HEK293T (cell line): ENCODE results near the gene FILIP1.

Experiments
- CTCF ChIA-PET: fragments of 350-600 bp; formaldehyde crosslinking; extraction: SDS; loops from one replicate; lab custom pipeline; 2021; ENCODE audit warnings: antibody characterized with exemption, inconsistent platforms; lab: Yijun Ruan, JAX
- POLR2A ChIA-PET: fragments of 350-600 bp; formaldehyde crosslinking; extraction: SDS; loops from one replicate; lab custom pipeline; 2020; ENCODE audit warnings: antibody characterized with exemption, inconsistent platforms; lab: Yijun Ruan, JAX
- DNase-seq: peaks from one replicate; pipeline ENCODE4 v3.0.0; 2012; ENCODE audit warnings: mixed read lengths; ENCODE audit errors: extremely low spot score
- ARNT ChIP-seq: fragments of 450-650 bp; IDR thresholded peaks from 2 replicates; pipeline ENCODE4 v1.6.1; 2017; ENCODE audit warnings: mild to moderate bottlenecking
- BHLHE40 ChIP-seq: fragments of 450-650 bp; IDR thresholded peaks from 2 replicates; pipeline ENCODE4 v1.6.1; 2016; ENCODE audit warnings: mild to moderate bottlenecking, moderate library complexity, borderline replicate concordance
- CTBP1 ChIP-seq: fragments of 450-650 bp; IDR thresholded peaks from 2 replicates; pipeline ENCODE4 v1.6.1; 2016; ENCODE audit warnings: borderline replicate concordance
- ELF4 ChIP-seq: fragments of 450-650 bp; IDR thresholded peaks from 2 replicates; pipeline ENCODE4 v1.6.1; 2017; ENCODE audit warnings: antibody characterized with exemption
- FOXA1 ChIP-seq: fragments of 450-650 bp; IDR thresholded peaks from 2 replicates; pipeline ENCODE4 v1.6.1; 2016; ENCODE audit warnings: mild to moderate bottlenecking
- FOXK2 ChIP-seq: fragments of 450-650 bp; IDR thresholded peaks from 2 replicates; pipeline ENCODE4 v1.6.1; 2016; ENCODE audit warnings: mild to moderate bottlenecking
- FOXM1 ChIP-seq: fragments of 450-650 bp; IDR thresholded peaks from 2 replicates; pipeline ENCODE4 v1.6.1; 2017; ENCODE audit warnings: mild to moderate bottlenecking, borderline replicate concordance
- HDGF ChIP-seq: fragments of 450-650 bp; IDR thresholded peaks from 2 replicates; pipeline ENCODE4 v1.6.1; 2017; ENCODE audit warnings: antibody characterized with exemption, borderline replicate concordance
- L3MBTL2 ChIP-seq: fragments of 450-650 bp; conservative IDR thresholded peaks from 2 replicates; pipeline ENCODE4 v1.6.1; 2016; ENCODE audit warnings: mild to moderate bottlenecking
- LEF1 ChIP-seq: fragments of 450-650 bp; IDR thresholded peaks from 2 replicates; pipeline ENCODE4 v1.6.1; 2017; ENCODE audit warnings: mild to moderate bottlenecking, borderline replicate concordance
- NFRKB ChIP-seq: fragments of 450-650 bp; IDR thresholded peaks from 2 replicates; pipeline ENCODE4 v1.6.1; 2016; ENCODE audit warnings: mild to moderate bottlenecking, moderate library complexity
- PKNOX1 ChIP-seq: fragments of 450-650 bp; IDR thresholded peaks from 2 replicates; pipeline ENCODE4 v1.6.1; 2016
- SP1 ChIP-seq: fragments of 450-650 bp; IDR thresholded peaks from 2 replicates; pipeline ENCODE4 v1.6.1; 2017
- SUZ12 ChIP-seq: fragments of 450-650 bp; IDR thresholded peaks from 2 replicates; pipeline ENCODE4 v1.6.1; 2016; ENCODE audit warnings: mild to moderate bottlenecking
- TARDBP ChIP-seq: fragments of 450-650 bp; IDR thresholded peaks from 2 replicates; pipeline ENCODE4 v1.6.1; 2016
- ZNF384 ChIP-seq: fragments of 450-650 bp; IDR thresholded peaks from 2 replicates; pipeline ENCODE4 v1.6.1; 2016

Gene FILIP1

GRCh38 chr6:75463908-75464307, 29.7 kb downstream of the FILIP1 start:
- ChIA-PET CTCF (no interaction called here), POLR2A (no interaction called here)
- no peak for TF ChIP-seq FOXA1
- TF ChIP-seq ZNF384 = no peak
- no peak for TF ChIP-seq CTBP1
- TF ChIP-seq FOXK2 = no peak
- no peak for TF ChIP-seq FOXM1
- no peak for TF ChIP-seq L3MBTL2
- TF ChIP-seq LEF1 = no peak
- no peak for TF ChIP-seq PKNOX1
- no peak for TF ChIP-seq ARNT
- DNase-seq = no peak

- CTCF ChIA-PET = no interaction called here
- POLR2A ChIA-PET = no interaction called here
- TF ChIP-seq PKNOX1 = no peak
- no peak for TF ChIP-seq ZNF384
- no peak for TF ChIP-seq ARNT
- no peak for TF ChIP-seq SUZ12
- no peak for TF ChIP-seq FOXA1
- TF ChIP-seq SP1 = no peak
- no peak for TF ChIP-seq HDGF
- no peak for TF ChIP-seq NFRKB
- TF ChIP-seq ELF4 = no peak
- TF ChIP-seq TARDBP = no peak
- no peak for TF ChIP-seq L3MBTL2
- TF ChIP-seq FOXM1 = no peak
- TF ChIP-seq LEF1 = no peak
- TF ChIP-seq FOXK2 = no peak
- TF ChIP-seq BHLHE40 = no peak
- TF ChIP-seq CTBP1 = no peak
- DNase-seq = no peak
Observed at GRCh38 chr6:75463061-75463460, 30.5 kb downstream of the FILIP1 start.

GRCh38 chr6:75460681-75461080, 32.9 kb downstream of the FILIP1 start:
- no peak for DNase-seq
- TF ChIP-seq TARDBP (no peak), BHLHE40 (no peak), FOXA1 (no peak), CTBP1 (no peak)
- POLR2A ChIA-PET = no interaction called here
- CTCF ChIA-PET = no interaction called here

GRCh38 chr6:75458895-75459294, 34.7 kb downstream of the FILIP1 start:
- ChIA-PET CTCF (no interaction called here), POLR2A (no interaction called here)
- no peak for DNase-seq
- TF ChIP-seq ZNF384 (no peak), SUZ12 (no peak), FOXM1 (no peak), CTBP1 (no peak)

GRCh38 chr6:75450903-75451302, 42.7 kb downstream of the FILIP1 start:
- TF ChIP-seq NFRKB (no peak), LEF1 (no peak), ARNT (no peak), FOXK2 (no peak), FOXM1 (no peak), CTBP1 (no peak), TARDBP (no peak), HDGF (no peak)
- DNase-seq = no peak
- ChIA-PET CTCF (no interaction called here), POLR2A (no interaction called here)

GRCh38 chr6:75449630-75450206, 43.9 kb downstream of the FILIP1 start:
- TF ChIP-seq ELF4 = no peak
- no peak for TF ChIP-seq FOXK2
- no peak for TF ChIP-seq SUZ12
- no peak for TF ChIP-seq SP1
- TF ChIP-seq ARNT = no peak
- no peak for TF ChIP-seq L3MBTL2
- TF ChIP-seq LEF1 = no peak
- no peak for TF ChIP-seq ZNF384
- no peak for TF ChIP-seq TARDBP
- no peak for TF ChIP-seq FOXM1
- no peak for TF ChIP-seq HDGF
- TF ChIP-seq BHLHE40 = no peak
- TF ChIP-seq PKNOX1 = no peak
- no peak for TF ChIP-seq NFRKB
- no peak for TF ChIP-seq FOXA1
- POLR2A ChIA-PET = no interaction called here
- CTCF ChIA-PET = no interaction called here
- no peak for DNase-seq
